Right cardiac atrium (tissue), 5 donors: ENCODE measurements around the gene MOB4. TPM values are rescaled to one million over a fixed set of nuclear protein-coding genes. Genes with fewer than 3 reads are reported as not detected.
"Not testable (repeated sequence)": the region's sequence is repeated elsewhere in the genome, so short reads cannot be mapped to it uniquely, and the experiment has no call there.

ENCODE experiments used
- ATAC-seq, 2 donors: fragments of 200-7000 bp; cut with Tn5 transposase; one replicate each; pipeline versions ENCODE4 v1.8.0 to v1.9.1; 2020; ENCODE audit warnings: moderate library complexity in 2 of 2, mild to moderate bottlenecking in 1 of 2
- DNase-seq, 3 donors: peaks; one replicate each; pipeline ENCODE4 v3.0.0-alpha.2; 2020
- H3K27ac ChIP-seq: one replicate; pipeline ENCODE4 v1.5.1; 2013; ENCODE audit warnings: mild to moderate bottlenecking, low read length, control low read depth, moderate library complexity
- H3K27me3 ChIP-seq: one replicate; pipeline ENCODE4 v1.6.1; 2013; ENCODE audit not compliant: control insufficient read depth, insufficient read depth
- H3K4me1 ChIP-seq: one replicate; pipeline ENCODE4 v1.6.1; 2013; ENCODE audit warnings: low read length; ENCODE audit not compliant: control insufficient read depth, insufficient read depth
- H3K4me3 ChIP-seq: one replicate; pipeline ENCODE4 v1.5.1; 2013; ENCODE audit warnings: low read length, control low read depth
- H3K9me3 ChIP-seq: one replicate; pipeline ENCODE4 v1.6.1; 2013; ENCODE audit warnings: low read length; ENCODE audit not compliant: control insufficient read depth
- WGBS: extraction: QIAGEN DNeasy Blood & Tissue Kit; methylation state at CpG from one replicate; pipeline ENCODE4 v1.1.7; 2013; 5-methylcytosine and 5-hydroxymethylcytosine counted together
- intact Hi-C, 4 donors: fragments of 100-400 bp; cut with DNase I; formaldehyde crosslinking; loops; one replicate each; pipeline versions ENCODE4 v1.11.0 to v1.14.0; 2022 to 2023
- polyA plus RNA-seq: library from polyadenylated mRNA; stranded (reverse); fragments of 200-250 nt; gene quantifications from one replicate; pipeline ENCODE4 v1.2.3, GENCODE V29; 2013
- total RNA-seq, 4 donors: library from RNA; stranded (reverse); fragmentation: NEBNext Ultra II Directional; extraction: Animal tissue kit (Norgen Biotek cat#: 25700); gene quantifications; one replicate each; pipeline ENCODE4 v1.2.1, GENCODE V29; 2021
- donor health status: healthy with polysubstance abuse.
- donor health status: DM: no; HTN: yes; CAD: no.
- donor health status: DM: no; HTN: no; CAD: no.
- donor health status: DM: no; HTN: yes; CAD: no; lungs with severe emphysema.
- donor health status: DM: yes; HTN: yes; CAD: no.

The MOB4 gene
- total and polyA plus RNA-seq, 5 donors = 28.7 to 39.3 (median 34.1) TPM

- no peaks in the 10 kb centered on the region for H3K4me1 ChIP-seq
- no peak overlapping the region for H3K4me3 ChIP-seq
- DNase-seq (no peak), ATAC-seq (no peak)
- H3K9me3 ChIP-seq = no peaks in the 10 kb centered on the region
- H3K27me3 ChIP-seq = no peaks in the 10 kb centered on the region
- intact Hi-C loops = no loop called here
- no peak overlapping the region for H3K27ac ChIP-seq
- 97% methylated on average over 3 of the region's 3 CpGs for WGBS
These were observed 42.5 kb downstream of the MOB4 start for GRCh38 chr2:197558393-197558792.

GRCh38 chr2:197559681-197560080 is 43.8 kb downstream of the MOB4 start:
- H3K27ac ChIP-seq = no peak overlapping the region
- intact Hi-C loops = no loop called here
- ATAC-seq (no peak), DNase-seq (no peak)
- WGBS = 94% methylated on average over 5 of the region's 5 CpGs
- no peaks in the 10 kb centered on the region for H3K9me3 ChIP-seq
- no peaks in the 10 kb centered on the region for H3K27me3 ChIP-seq
- no peak overlapping the region for H3K4me3 ChIP-seq
- H3K4me1 ChIP-seq = no peaks in the 10 kb centered on the region

GRCh38 chr2:197560146-197560665 is 44.3 kb downstream of the MOB4 start:
- Histone ChIP-seq H3K27ac (no peak overlapping the region), H3K9me3 (no peaks in the 10 kb centered on the region), H3K4me1 (no peaks in the 10 kb centered on the region), H3K27me3 (no peaks in the 10 kb centered on the region), H3K4me3 (no peak overlapping the region)
- ATAC-seq = no peak
- intact Hi-C loops = no loop called here
- no peak for DNase-seq
- 82% methylated on average over 9 of the region's 9 CpGs for WGBS

- Histone ChIP-seq H3K4me3 (no peak overlapping the region), H3K4me1 (no peaks in the 10 kb centered on the region), H3K27me3 (no peaks in the 10 kb centered on the region), H3K27ac (no peak overlapping the region), H3K9me3 (no peaks in the 10 kb centered on the region)
- no peak for DNase-seq
- 64% methylated on average over 10 of the region's 10 CpGs for WGBS
- no peak for ATAC-seq
- intact Hi-C loops = no loop called here
These were observed 55.9 kb downstream of the MOB4 start for GRCh38 chr2:197571627-197572271.

GRCh38 chr2:197573608-197574007 is 57.7 kb downstream of the MOB4 start:
- Histone ChIP-seq H3K4me3 (no peak overlapping the region), H3K27me3 (no peaks in the 10 kb centered on the region), H3K27ac (no peak overlapping the region), H3K4me1 (no peaks in the 10 kb centered on the region), H3K9me3 (no peaks in the 10 kb centered on the region)
- WGBS = 96% methylated on average over 2 of the region's 2 CpGs
- intact Hi-C loops = no loop called here
- DNase-seq (no peak), ATAC-seq (no peak)

GRCh38 chr2:197575987-197576386 is 60.1 kb downstream of the MOB4 start:
- ATAC-seq (peak; percentile 46 to 56), DNase-seq (peak in 1 of 3 donors; percentile 39)
- intact Hi-C loops = no loop called here
- H3K27me3 ChIP-seq = no peaks in the 10 kb centered on the region
- WGBS = 92% methylated on average over 2 of the region's 2 CpGs
- no peak overlapping the region for H3K4me3 ChIP-seq
- H3K9me3 ChIP-seq = no peaks in the 10 kb centered on the region
- no peaks in the 10 kb centered on the region for H3K4me1 ChIP-seq
- H3K27ac ChIP-seq = no peak overlapping the region

- no peak overlapping the region for H3K27ac ChIP-seq
- intact Hi-C loops = no loop called here
- H3K9me3 ChIP-seq = no peaks in the 10 kb centered on the region
- DNase-seq (peak in 1 of 3 donors; percentile 26), ATAC-seq (peak; percentile 86 to 88)
- no peak overlapping the region for H3K4me3 ChIP-seq
- H3K27me3 ChIP-seq = no peaks in the 10 kb centered on the region
- H3K4me1 ChIP-seq = no peaks in the 10 kb centered on the region
- WGBS = 38% methylated on average over 3 of the region's 3 CpGs
These were observed 60.8 kb downstream of the MOB4 start for GRCh38 chr2:197576631-197577030.

GRCh38 chr2:197577446-197577845 is 61.6 kb downstream of the MOB4 start:
- Histone ChIP-seq H3K4me1 (no peaks in the 10 kb centered on the region), H3K27ac (no peak overlapping the region), H3K4me3 (no peak overlapping the region), H3K9me3 (no peaks in the 10 kb centered on the region), H3K27me3 (no peaks in the 10 kb centered on the region)
- DNase-seq = peak in 2 of 3 donors; percentile 33 to 68
- ATAC-seq = peak; percentile 72 to 74
- intact Hi-C loops = no loop called here
- WGBS = 71% methylated on average over 4 of the region's 4 CpGs

- ATAC-seq, H3K4me3 ChIP-seq, intact Hi-C loops, H3K27me3 ChIP-seq, H3K4me1 ChIP-seq, H3K27ac ChIP-seq, DNase-seq, H3K9me3 ChIP-seq: not testable (repeated sequence)
- 82% methylated on average over 2 of the region's 2 CpGs for WGBS
These were observed 62.4 kb downstream of the MOB4 start for GRCh38 chr2:197578294-197578693.

GRCh38 chr2:197580166-197580565 is 64.3 kb downstream of the MOB4 start:
- intact Hi-C loops, DNase-seq: not testable (repeated sequence)

GRCh38 chr2:197587255-197587654 is 71.4 kb downstream of the MOB4 start:
- H3K27me3 ChIP-seq, H3K4me3 ChIP-seq, H3K9me3 ChIP-seq, H3K27ac ChIP-seq, ATAC-seq, DNase-seq, H3K4me1 ChIP-seq, intact Hi-C loops: not testable (repeated sequence)
- WGBS = 90% methylated on average over 7 of the region's 7 CpGs

More at GRCh38 chr2:197580166-197580565, 64.3 kb downstream of the MOB4 start:
- H3K27ac ChIP-seq, H3K9me3 ChIP-seq, ATAC-seq, H3K4me3 ChIP-seq, H3K4me1 ChIP-seq, H3K27me3 ChIP-seq: not testable (repeated sequence)
- 96% methylated on average over 3 of the region's 3 CpGs for WGBS
